Colonic mucosa (tissue), 4 donors: ENCODE data around the gene CCDC60. TPM values are rescaled to one million over a fixed set of nuclear protein-coding genes. Genes with fewer than 3 reads are reported as not detected.

ENCODE experiments used
- DNase-seq: peaks from one replicate; pipeline ENCODE4 v3.0.0-alpha.2; 2020
- H3K27ac ChIP-seq: fragments of 200-600 bp; one replicate; pipeline ENCODE4 v1.8.0; 2021
- H3K27me3 ChIP-seq: fragments of 200-600 bp; one replicate; pipeline ENCODE4 v1.8.0; 2021
- H3K36me3 ChIP-seq: fragments of 200-600 bp; one replicate; pipeline ENCODE4 v1.8.0; 2021
- H3K4me1 ChIP-seq: fragments of 200-600 bp; one replicate; pipeline ENCODE4 v1.8.0; 2021; ENCODE audit warnings: mild to moderate bottlenecking
- H3K4me3 ChIP-seq: fragments of 200-600 bp; one replicate; pipeline ENCODE4 v1.8.0; 2021
- H3K9ac ChIP-seq, 2 donors: one replicate each; pipeline ENCODE4 v1.7.0; 2013; ENCODE audit warnings: control low read depth in 2 of 2, low read depth in 2 of 2, low read length in 2 of 2
- H3K9me3 ChIP-seq: fragments of 200-600 bp; one replicate; pipeline ENCODE4 v1.8.0; 2021
- CTCF ChIP-seq: fragments of 200-600 bp; IDR thresholded peaks from one replicate; pipeline ENCODE4 v1.8.0; 2022; ENCODE audit warnings: antibody characterized with exemption, mild to moderate bottlenecking
- intact Hi-C: fragments of 100-400 bp; cut with DNase I; formaldehyde crosslinking; loops from one replicate; pipeline ENCODE4 v1.14.1; 2022
- total RNA-seq, 2 donors: library from RNA; stranded (reverse); fragmentation: NEBNext Ultra II Directional in 1 of 2; extraction: Animal tissue kit (Norgen Biotek cat#: 25700) in 1 of 2; gene quantifications; one replicate each; pipeline ENCODE4 v1.2.1, GENCODE V29; 2021
- donor health status: healthy.
- donor health status: DM: no; HTN: no; CAD: no.
- donor health status: DM: no; HTN: no; CAD: no.

Gene CCDC60
- total RNA-seq, 2 donors from 2014 or later = 1.3 to 2.3 TPM

DNA sequence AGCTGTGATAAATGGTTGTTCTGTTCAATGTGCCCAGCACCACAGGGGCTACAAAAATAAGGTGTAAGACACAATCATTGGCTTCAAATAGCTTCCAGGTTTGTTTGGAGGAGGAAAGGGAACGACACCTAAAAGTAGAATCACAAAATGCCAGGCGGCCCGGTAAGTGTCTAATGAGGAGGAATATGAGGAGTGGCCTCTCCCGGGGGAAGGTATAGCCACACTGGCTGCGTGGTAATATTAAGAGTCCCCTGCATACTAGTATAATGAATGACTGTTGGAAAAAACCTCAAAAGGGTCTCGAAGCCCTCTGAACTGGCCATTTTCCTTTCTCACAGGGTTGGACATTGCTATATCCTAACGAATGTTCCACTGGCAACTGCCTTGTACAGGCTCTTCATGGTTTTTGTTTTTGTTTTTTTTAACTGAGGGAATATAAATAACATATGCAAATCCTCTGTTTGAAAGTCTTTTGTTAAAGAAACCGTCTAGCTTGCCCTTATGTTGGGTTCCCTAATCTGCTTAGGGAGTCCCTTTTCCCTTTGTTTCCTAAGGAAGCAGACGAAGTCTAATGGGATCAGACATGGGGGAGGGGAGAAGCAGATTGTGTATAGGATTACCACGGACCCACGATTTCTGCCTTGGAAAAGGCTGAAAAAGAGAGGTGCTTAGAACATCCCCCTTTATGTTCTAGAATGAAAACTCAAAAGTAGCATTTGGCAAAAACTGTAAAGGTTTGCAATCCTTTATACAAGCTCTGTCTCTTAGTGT lies 4.2 kb downstream of the CCDC60 start:
- no peak overlapping the region for H3K4me3 ChIP-seq
- H3K9me3 ChIP-seq = no peaks in the 10 kb centered on the region
- no peak overlapping the region for H3K27ac ChIP-seq
- H3K4me1 ChIP-seq = no peaks in the 10 kb centered on the region
- H3K27me3 ChIP-seq = no peaks in the 10 kb centered on the region
- no peak for TF ChIP-seq CTCF
- intact Hi-C loops = no loop called here
- no peak overlapping the region for H3K9ac ChIP-seq
- no peaks in the 10 kb centered on the region for H3K36me3 ChIP-seq
- no peak for DNase-seq

DNA sequence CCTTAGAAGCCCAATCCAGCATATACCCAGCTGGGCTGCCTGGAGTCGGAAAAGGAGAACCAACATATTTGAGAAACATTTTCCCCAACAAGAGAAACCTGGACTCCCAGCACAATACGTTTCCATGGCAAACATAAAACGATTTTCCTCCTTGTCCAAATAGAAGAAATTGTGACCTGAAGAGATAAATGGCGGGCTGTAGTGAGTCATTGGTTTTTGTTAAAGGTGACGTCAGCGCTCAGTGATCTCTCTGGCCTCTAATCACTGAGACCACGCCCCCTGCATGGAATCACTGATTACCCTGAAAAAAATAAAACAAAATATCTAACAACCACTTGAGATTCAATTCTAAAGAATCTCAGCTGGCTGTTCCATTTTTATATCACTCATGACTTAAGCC lies 6.0 kb downstream of the CCDC60 start:
- no peak for TF ChIP-seq CTCF
- no peak overlapping the region for H3K27ac ChIP-seq
- H3K4me3 ChIP-seq = no peak overlapping the region
- H3K4me1 ChIP-seq = no peaks in the 10 kb centered on the region
- no peaks in the 10 kb centered on the region for H3K27me3 ChIP-seq
- H3K9me3 ChIP-seq = no peaks in the 10 kb centered on the region
- no peak overlapping the region for H3K9ac ChIP-seq
- no peak for DNase-seq
- intact Hi-C loops = no loop called here
- H3K36me3 ChIP-seq = no peaks in the 10 kb centered on the region

GRCh38 chr12:119341020-119341419 lies 6.5 kb downstream of the CCDC60 start:
- no peak for DNase-seq
- H3K4me1 ChIP-seq = no peaks in the 10 kb centered on the region
- H3K36me3 ChIP-seq = no peaks in the 10 kb centered on the region
- H3K9me3 ChIP-seq = no peaks in the 10 kb centered on the region
- H3K27ac ChIP-seq = no peak overlapping the region
- no peak overlapping the region for H3K4me3 ChIP-seq
- intact Hi-C loops = no loop called here
- H3K9ac ChIP-seq = no peak overlapping the region
- H3K27me3 ChIP-seq = no peaks in the 10 kb centered on the region
- no peak for TF ChIP-seq CTCF

DNA sequence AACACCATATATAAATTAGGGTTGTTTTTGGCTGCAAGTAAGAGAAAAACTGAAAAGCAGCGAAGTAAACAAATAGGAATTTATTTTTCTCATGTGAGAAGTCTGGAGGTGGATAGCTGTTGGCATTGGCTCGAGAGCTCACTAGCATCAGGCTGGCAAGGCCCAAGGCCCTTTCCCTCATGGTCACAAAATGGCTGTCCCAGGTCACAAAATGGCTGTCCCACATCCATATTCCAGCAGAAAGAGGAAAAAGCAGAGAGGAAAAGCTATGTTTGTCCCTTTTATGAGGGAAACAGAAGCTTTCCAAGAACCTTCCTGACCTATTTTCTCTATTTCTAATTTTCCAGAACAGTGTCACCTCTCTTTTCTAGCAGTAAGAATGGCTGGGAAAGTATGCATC lies 7.5 kb downstream of the CCDC60 start:
- Histone ChIP-seq H3K4me3 (no peak overlapping the region), H3K4me1 (no peaks in the 10 kb centered on the region), H3K27ac (no peak overlapping the region), H3K9ac (no peak overlapping the region), H3K27me3 (no peaks in the 10 kb centered on the region), H3K36me3 (no peaks in the 10 kb centered on the region), H3K9me3 (no peaks in the 10 kb centered on the region)
- intact Hi-C loops = no loop called here
- no peak for DNase-seq
- no peak for TF ChIP-seq CTCF

GRCh38 chr12:119343130-119343529 lies 8.6 kb downstream of the CCDC60 start:
- Histone ChIP-seq H3K9me3 (no peaks in the 10 kb centered on the region), H3K9ac (no peak overlapping the region), H3K36me3 (no peaks in the 10 kb centered on the region), H3K4me1 (no peaks in the 10 kb centered on the region), H3K4me3 (no peak overlapping the region), H3K27ac (no peak overlapping the region), H3K27me3 (no peaks in the 10 kb centered on the region)
- no peak for TF ChIP-seq CTCF
- intact Hi-C loops = no loop called here
- DNase-seq = no peak
